OCI-LY1 (cell line): Measurements from ENCODE around the gene HLA-E.

Experiments used
- EZH2 ChIP-seq: fragments of 200-600 bp; sonication (generic), shearing (Covaris generic); IDR thresholded peaks from 2 replicates; pipeline ENCODE4 v1.8.0; 2017; ENCODE audit warnings: borderline replicate concordance, mixed run types, mild to moderate bottlenecking, antibody characterized with exemption, low read length, moderate library complexity, mixed read lengths
- TF ChIP-seq, protein P1 (sequence below): fragments of 200-600 bp; sonication (generic), shearing (Covaris generic); IDR thresholded peaks from 2 replicates; pipeline ENCODE4 v1.5.1; 2017; ENCODE audit warnings: mild to moderate bottlenecking, antibody characterized with exemption, low read length, moderate library complexity, mixed read lengths

DNA sequence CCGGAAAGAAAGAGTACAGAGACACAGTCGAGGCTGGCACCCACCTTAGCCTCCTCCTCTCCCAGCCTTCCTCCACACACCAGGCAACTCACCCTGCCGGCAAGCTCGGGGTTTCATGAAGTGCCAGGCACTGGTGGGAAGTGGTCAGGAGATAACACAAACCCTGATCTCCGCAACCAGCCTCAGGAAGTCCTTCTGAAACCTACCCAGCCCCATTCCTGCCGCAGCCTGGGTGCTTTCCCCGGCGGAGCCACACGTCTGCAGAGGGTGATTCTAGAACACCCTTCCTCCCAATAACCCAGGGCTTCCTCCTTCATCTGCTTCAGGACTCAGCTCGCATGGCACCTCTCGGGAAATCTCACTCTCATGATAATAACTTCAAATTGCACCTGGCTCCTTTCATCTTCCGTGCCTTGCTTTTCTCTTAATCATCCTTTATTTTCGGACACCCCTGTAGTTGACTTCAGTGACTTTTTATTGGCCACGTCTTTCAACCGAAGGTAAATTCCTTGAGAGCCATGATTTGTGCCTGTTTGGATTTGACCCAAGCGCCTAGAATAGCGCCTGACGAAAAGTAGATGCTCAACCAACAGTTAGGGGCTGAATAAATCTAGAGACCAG lies 8.7 kb upstream of the HLA-E start:
- TF ChIP-seq EZH2, result no peak
- TF ChIP-seq, protein P1, sequence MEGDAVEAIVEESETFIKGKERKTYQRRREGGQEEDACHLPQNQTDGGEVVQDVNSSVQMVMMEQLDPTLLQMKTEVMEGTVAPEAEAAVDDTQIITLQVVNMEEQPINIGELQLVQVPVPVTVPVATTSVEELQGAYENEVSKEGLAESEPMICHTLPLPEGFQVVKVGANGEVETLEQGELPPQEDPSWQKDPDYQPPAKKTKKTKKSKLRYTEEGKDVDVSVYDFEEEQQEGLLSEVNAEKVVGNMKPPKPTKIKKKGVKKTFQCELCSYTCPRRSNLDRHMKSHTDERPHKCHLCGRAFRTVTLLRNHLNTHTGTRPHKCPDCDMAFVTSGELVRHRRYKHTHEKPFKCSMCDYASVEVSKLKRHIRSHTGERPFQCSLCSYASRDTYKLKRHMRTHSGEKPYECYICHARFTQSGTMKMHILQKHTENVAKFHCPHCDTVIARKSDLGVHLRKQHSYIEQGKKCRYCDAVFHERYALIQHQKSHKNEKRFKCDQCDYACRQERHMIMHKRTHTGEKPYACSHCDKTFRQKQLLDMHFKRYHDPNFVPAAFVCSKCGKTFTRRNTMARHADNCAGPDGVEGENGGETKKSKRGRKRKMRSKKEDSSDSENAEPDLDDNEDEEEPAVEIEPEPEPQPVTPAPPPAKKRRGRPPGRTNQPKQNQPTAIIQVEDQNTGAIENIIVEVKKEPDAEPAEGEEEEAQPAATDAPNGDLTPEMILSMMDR, result no peak
